ENCODE data around the gene CXCL1. TPM values are rescaled to one million over a fixed set of nuclear protein-coding genes. Genes with fewer than 3 reads are reported as not detected.

The CXCL1 gene
- total and polyA plus RNA-seq, 2 of the 13 experiments (the other 11 are each of a cell fraction or from before 2014, with no cell fraction given) = 0.15 TPM; not detected in 1

DNA sequence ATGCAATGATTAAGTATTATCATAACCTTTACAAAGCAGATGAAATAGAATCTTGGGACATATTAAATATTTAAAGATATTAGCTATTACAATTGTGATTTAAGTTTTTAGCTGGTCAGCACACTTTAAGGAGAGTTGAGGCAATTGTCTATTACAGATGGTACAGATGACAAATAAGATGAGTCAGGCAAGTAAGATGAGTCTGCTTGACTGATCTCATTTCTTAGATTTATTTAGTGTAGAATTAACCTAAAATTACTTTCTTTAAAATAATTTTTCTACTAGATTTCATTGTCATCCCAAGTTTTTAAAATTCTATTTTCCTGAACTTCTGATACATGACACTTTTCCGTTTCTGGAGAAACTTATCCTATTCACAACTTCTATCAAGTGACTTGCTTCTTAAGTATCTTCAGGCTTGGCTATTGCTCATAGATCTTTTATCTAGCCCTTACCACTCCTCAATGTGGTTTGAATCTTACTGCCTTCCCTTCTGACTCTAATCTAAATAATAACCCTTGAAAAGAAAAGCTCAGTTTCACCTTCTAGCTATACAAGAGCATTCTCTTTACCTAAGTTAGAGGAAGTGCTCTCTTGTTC lies 32.9 kb downstream of the CXCL1 start (continued):
- TF ChIP-seq TCF7 (IDR thresholded peaks at IDR 0.05; ENCODE audit: low read depth) (no peak), ZNF354B (CRISPR knock-in tag; IDR thresholded peaks at IDR 0.05) (no peak), ZNF776 (CRISPR knock-in tag; IDR thresholded peaks at IDR 0.05) (no peak), HNRNPUL1 (IDR thresholded peaks at IDR 0.05; ENCODE audit: low read depth, low read length) (no peak)
- TF ChIP-seq, protein P1, sequence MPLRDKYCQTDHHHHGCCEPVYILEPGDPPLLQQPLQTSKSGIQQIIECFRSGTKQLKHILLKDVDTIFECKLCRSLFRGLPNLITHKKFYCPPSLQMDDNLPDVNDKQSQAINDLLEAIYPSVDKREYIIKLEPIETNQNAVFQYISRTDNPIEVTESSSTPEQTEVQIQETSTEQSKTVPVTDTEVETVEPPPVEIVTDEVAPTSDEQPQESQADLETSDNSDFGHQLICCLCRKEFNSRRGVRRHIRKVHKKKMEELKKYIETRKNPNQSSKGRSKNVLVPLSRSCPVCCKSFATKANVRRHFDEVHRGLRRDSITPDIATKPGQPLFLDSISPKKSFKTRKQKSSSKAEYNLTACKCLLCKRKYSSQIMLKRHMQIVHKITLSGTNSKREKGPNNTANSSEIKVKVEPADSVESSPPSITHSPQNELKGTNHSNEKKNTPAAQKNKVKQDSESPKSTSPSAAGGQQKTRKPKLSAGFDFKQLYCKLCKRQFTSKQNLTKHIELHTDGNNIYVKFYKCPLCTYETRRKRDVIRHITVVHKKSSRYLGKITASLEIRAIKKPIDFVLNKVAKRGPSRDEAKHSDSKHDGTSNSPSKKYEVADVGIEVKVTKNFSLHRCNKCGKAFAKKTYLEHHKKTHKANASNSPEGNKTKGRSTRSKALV (CRISPR knock-in tag; IDR thresholded peaks at IDR 0.05) = no peak

DNA sequence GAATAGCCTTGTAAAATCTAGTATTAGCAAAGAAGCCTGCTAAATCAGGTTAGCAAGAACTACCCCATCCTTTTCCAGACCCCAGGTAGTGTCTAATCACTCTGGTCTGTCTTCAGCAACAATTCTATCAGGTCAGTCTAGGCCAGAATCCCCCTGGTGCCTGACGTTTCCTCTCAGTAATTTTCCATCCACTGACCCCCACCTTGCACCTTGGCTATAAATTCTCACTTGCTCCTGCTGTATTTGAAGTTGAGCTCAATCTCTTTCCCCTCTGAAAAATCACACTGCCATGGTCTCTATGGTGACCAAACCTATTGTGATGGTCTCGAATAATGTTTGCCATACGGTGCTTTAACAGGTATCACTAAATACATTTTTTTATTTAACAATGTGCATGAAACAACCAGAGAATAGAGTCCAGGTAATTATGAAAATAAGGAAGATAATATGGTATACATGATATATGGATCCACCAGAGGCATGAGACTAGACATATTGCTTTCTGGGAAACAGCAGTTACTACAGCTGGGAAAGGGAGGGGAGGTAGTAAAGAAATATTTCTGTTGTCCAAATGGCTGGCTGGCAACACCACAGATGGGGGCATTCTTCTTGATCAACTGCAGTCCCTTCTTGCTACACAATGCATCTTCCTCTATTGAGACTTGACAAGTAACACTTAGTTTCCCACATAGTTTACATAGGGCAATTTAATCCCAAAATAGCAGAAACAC lies 33.8 kb downstream of the CXCL1 start:
- in situ Hi-C loops (cut with HindIII; ENCODE audit: extremely low pct_ligation_motif_present, low pct_unique_long_range_greater_than_20kb) = no loop called here
- no TSS peak for BruUV-seq (replicated peaks)

More for the DNA sequence above, 33.8 kb downstream of the CXCL1 start:
- no peaks in the 10 kb centered on the region for H4K20me1 ChIP-seq (ENCODE audit: insufficient read depth, low read length)
- no peaks in the 10 kb centered on the region for H3K79me2 ChIP-seq (ENCODE audit: insufficient read depth, low read length)
- DNase-seq (ENCODE audit: low spot score) = no peak
- ChIA-PET POLR2A (no interaction called here), CTCF (ENCODE audit: low intra/inter-chr PET ratio, low total read pairs) (no interaction called here)
- H3K9ac ChIP-seq (ENCODE audit: insufficient read depth, low read depth, low read length) = no peak overlapping the region
- no peaks in the 10 kb centered on the region for H3K9me3 ChIP-seq (ENCODE audit: low read length)
- TF ChIP-seq KLF16 (CRISPR knock-in tag; IDR thresholded peaks at IDR 0.05) (no peak), CBX5 (CRISPR knock-in tag; IDR thresholded peaks at IDR 0.05; ENCODE audit: borderline replicate concordance) (no peak), POLR2AphosphoS2 (IDR thresholded peaks at IDR 0.05; ENCODE audit: low read depth, low read length) (no peak), ZNF790 (CRISPR knock-in tag; IDR thresholded peaks at IDR 0.05; ENCODE audit: borderline replicate concordance) (no peak), ZNF256 (CRISPR knock-in tag; conservative IDR thresholded peaks at IDR 0.05) (no peak)
- TF ChIP-seq, protein P2, sequence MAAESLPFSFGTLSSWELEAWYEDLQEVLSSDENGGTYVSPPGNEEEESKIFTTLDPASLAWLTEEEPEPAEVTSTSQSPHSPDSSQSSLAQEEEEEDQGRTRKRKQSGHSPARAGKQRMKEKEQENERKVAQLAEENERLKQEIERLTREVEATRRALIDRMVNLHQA (CRISPR knock-in tag; IDR thresholded peaks at IDR 0.05) = no peak
- H2AFZ ChIP-seq (ENCODE audit: low read length) = no peak overlapping the region
- H3K4me2 ChIP-seq (ENCODE audit: low read depth, low read length) = no peak overlapping the region
- no peak overlapping the region for H3K27ac ChIP-seq (ENCODE audit: extremely low read length, insufficient read depth, low read length)
- 10% methylated on average over 3 of the region's 3 CpGs for WGBS (ENCODE audit: low lambda C conversion rate)
- no peaks in the 10 kb centered on the region; a peak in 1 of 5 replicates for H3K27me3 ChIP-seq (ENCODE audit: control insufficient read depth in 1 of 2, insufficient read depth in 2 of 2, low read length in 2 of 2)
- intact Hi-C loops (cut with micrococcal nuclease; ENCODE audit: unreplicated experiment) = no loop called here
- no peak for ATAC-seq
- no peaks in the 10 kb centered on the region for H3K4me1 ChIP-seq (ENCODE audit: insufficient read depth, low read length)
- FAIRE-seq = no peak
- no peaks in the 10 kb centered on the region for H3K36me3 ChIP-seq (replicated peaks in 1 of 2; ENCODE audit: control insufficient read depth in 1 of 2, insufficient read depth in 2 of 2, low read length in 2 of 2)
- no peak overlapping the region for H3K4me3 ChIP-seq (replicated peaks in 1 of 3; ENCODE audit: insufficient read depth in 1 of 3, low read depth in 2 of 3, low read length in 3 of 3)

All from HepG2 (cell line).